ENCODE measurements around the gene BCAS1. TPM values are rescaled to one million over a fixed set of nuclear protein-coding genes. Genes with fewer than 3 reads are reported as not detected.
"Not testable (repeated sequence)": the region's sequence is repeated elsewhere in the genome, so short reads cannot be mapped to it uniquely, and the experiment has no call there.

The BCAS1 gene
- total and polyA plus RNA-seq, 3 donors from 2014 or later: 2.4 to 8.8 (median 3.3) TPM

DNA sequence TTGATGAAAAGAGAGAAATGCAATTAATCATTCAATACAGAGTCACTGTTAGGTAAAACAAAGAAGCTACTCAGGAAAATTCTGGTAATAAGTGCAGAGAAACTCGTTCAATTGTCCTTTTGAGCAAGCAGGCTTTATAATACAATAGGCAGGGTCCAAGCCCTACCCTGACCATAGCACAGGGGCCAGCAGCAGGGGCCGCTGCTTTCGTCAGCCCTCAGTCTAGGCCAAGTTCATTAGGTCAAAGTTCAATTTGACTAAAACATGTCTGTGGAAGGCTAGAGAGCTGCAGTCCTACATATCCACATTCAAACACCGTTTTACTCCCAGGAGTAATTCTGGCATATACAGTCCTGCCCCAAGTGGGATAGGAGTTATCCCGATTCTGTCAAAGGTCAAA, 94.6 kb downstream of the BCAS1 start:
- no peaks in the 10 kb centered on the region for H3K36me3 ChIP-seq (ENCODE audit: low read depth, missing control alignments)
- no peaks in the 10 kb centered on the region for H3K27me3 ChIP-seq
- WGBS, 2 donors: 68 to 83% methylated on average over 5 of the region's 5 CpGs
- intact Hi-C loops (cut with DNase I; ENCODE audit: low total_unique reads): no loop called here
- H3K4me3 ChIP-seq: no peak overlapping the region
- no peak for DNase-seq
- H3K9me3 ChIP-seq: no peaks in the 10 kb centered on the region
- no peaks in the 10 kb centered on the region for H3K4me1 ChIP-seq
- no peak overlapping the region for H3K27ac ChIP-seq
- no peak for TF ChIP-seq POLR2A (IDR thresholded peaks at IDR 0.05)
- TF ChIP-seq, protein P1, sequence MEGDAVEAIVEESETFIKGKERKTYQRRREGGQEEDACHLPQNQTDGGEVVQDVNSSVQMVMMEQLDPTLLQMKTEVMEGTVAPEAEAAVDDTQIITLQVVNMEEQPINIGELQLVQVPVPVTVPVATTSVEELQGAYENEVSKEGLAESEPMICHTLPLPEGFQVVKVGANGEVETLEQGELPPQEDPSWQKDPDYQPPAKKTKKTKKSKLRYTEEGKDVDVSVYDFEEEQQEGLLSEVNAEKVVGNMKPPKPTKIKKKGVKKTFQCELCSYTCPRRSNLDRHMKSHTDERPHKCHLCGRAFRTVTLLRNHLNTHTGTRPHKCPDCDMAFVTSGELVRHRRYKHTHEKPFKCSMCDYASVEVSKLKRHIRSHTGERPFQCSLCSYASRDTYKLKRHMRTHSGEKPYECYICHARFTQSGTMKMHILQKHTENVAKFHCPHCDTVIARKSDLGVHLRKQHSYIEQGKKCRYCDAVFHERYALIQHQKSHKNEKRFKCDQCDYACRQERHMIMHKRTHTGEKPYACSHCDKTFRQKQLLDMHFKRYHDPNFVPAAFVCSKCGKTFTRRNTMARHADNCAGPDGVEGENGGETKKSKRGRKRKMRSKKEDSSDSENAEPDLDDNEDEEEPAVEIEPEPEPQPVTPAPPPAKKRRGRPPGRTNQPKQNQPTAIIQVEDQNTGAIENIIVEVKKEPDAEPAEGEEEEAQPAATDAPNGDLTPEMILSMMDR (IDR thresholded peaks at IDR 0.05): no peak

DNA sequence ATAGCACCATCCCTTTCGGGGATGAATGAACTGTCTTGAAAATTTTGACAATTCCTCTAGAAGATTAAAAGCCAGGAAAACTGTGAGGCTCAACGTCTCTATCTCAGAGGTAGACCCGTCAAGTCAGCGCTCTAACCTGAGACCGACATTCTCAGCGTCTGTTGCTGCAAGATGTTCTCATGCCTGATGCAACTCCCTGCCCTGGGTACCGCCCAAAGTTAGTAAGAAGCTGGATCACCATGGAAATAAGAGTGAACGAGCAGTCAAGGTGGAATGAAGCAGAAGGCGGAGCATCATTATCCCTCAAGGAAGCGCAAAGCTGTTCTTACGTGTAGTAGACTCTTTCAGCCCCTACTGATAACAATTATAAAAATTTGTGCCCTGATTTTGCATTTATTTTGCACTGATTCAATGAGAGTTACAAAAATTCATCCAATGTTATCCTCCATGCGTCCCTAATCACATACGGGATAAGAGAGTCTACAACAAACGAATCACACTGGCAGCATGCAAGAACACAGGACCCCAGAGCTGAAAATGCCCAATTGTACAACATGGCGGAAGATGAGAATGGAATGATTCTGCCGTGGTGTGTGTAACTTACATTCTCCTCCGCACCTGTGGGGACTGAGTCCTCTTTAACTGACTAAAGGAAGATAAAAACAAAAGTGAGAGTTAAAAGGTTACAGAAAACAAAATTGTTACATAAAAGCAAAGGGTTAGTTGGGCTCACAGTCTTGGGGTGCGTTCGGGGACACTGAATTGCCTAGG, 95.4 kb downstream of the BCAS1 start:
- 71 to 82% methylated on average over 19 of the region's 19 CpGs for WGBS, 2 donors
- no peaks in the 10 kb centered on the region for H3K27me3 ChIP-seq
- no peaks in the 10 kb centered on the region for H3K36me3 ChIP-seq (ENCODE audit: low read depth, missing control alignments)
- intact Hi-C loops (cut with DNase I; ENCODE audit: low total_unique reads): no loop called here
- no peak for TF ChIP-seq POLR2A (IDR thresholded peaks at IDR 0.05)
- TF ChIP-seq, protein P1 (IDR thresholded peaks at IDR 0.05): no peak
- no peak overlapping the region for H3K27ac ChIP-seq
- no peaks in the 10 kb centered on the region for H3K4me1 ChIP-seq
- H3K9me3 ChIP-seq: no peaks in the 10 kb centered on the region
- no peak overlapping the region for H3K4me3 ChIP-seq
- no peak for DNase-seq

DNA sequence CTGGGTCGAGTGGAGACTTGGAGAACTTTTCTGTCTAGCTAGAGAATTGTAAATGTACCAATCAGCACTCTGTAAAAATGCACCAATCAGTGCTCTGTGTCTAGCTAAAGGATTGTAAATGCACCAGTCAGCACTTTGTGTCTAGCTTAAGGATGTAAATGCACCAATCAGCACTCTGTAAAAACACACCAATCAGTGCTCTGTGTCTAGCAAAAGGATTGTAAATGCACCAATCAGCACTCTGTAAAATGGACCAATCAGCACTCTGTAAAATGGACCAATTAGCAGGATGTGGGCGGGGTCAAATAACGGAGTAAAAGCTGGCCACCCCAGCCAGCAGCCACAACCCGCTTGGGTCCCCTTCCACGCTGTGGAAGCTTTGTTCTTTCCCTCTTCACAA, 96.5 kb downstream of the BCAS1 start:
- intact Hi-C loops (cut with DNase I; ENCODE audit: low total_unique reads); H3K4me1 ChIP-seq; H3K4me3 ChIP-seq; H3K27ac ChIP-seq; H3K9me3 ChIP-seq; H3K36me3 ChIP-seq (ENCODE audit: low read depth, missing control alignments); H3K27me3 ChIP-seq: not testable (repeated sequence)
- 73 to 90% methylated on average over 5 of the region's 5 CpGs for WGBS, 2 donors
- DNase-seq: peak; percentile 22

DNA sequence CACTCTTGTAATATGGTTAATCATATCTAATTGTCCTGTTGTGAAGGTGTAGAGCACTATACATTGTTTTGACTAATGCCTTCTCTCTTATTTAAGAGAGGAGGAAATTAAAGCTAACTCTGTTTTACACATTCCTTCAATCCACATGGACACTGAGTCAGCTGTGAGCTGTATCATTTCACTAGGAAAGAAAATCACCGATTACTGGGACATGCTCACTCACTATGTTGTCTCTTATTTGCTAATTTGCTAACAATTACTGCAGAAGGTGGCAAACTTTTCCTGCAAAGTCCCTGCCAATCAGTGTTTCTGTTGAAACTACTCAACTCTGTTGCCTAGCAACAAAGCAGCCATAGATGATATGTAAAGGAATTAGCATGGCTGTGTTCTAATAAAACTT, 98.2 kb downstream of the BCAS1 start:
- intact Hi-C loops (cut with DNase I; ENCODE audit: low total_unique reads): no loop called here
- no peaks in the 10 kb centered on the region for H3K27me3 ChIP-seq
- WGBS, 2 donors: 92 to 100% methylated on average over 1 of the region's 1 CpG
- no peak overlapping the region for H3K4me3 ChIP-seq
- no peaks in the 10 kb centered on the region for H3K9me3 ChIP-seq
- TF ChIP-seq, protein P1 (IDR thresholded peaks at IDR 0.05): no peak
- no peak for TF ChIP-seq POLR2A (IDR thresholded peaks at IDR 0.05)
- H3K36me3 ChIP-seq (ENCODE audit: low read depth, missing control alignments): no peaks in the 10 kb centered on the region
- no peaks in the 10 kb centered on the region for H3K4me1 ChIP-seq
- no peak overlapping the region for H3K27ac ChIP-seq
- DNase-seq: no peak

DNA sequence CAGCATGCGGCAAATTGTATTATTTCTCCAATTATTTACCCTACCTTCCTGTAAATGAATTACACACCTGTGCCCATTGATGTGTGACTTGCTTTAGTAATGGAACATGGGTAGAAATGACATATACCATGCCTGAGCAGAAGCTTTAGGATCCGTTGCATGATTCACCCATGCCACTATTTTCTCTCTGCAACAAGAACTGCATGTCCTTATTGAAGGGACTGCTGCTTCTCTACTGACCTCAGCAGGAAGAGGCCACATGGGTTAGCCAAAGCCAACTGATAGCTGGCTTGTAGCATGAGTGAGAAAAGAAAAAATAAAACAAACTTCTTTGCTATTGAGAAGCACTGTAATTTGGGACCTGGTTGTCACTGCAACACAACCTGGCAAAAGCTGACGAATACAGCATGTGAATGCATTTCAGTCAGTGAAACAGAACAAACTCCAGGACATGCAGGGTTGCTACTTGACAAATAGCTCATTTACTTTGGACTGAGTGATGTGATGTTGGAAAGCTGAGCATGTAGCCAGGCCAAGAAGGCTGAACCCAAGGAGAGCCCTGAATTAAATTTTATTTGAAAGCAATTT, 99.2 kb downstream of the BCAS1 start:
- Histone ChIP-seq H3K4me3 (no peak overlapping the region), H3K4me1 (no peaks in the 10 kb centered on the region), H3K27ac (no peak overlapping the region), H3K27me3 (no peaks in the 10 kb centered on the region), H3K36me3 (ENCODE audit: low read depth, missing control alignments) (no peaks in the 10 kb centered on the region), H3K9me3 (no peaks in the 10 kb centered on the region)
- TF ChIP-seq, protein P1 (IDR thresholded peaks at IDR 0.05): no peak
- TF ChIP-seq POLR2A (IDR thresholded peaks at IDR 0.05): no peak
- intact Hi-C loops (cut with DNase I; ENCODE audit: low total_unique reads): no loop called here
- DNase-seq: no peak
- WGBS, 2 donors: 87 to 90% methylated on average over 3 of the region's 3 CpGs
